DOHH2 (cell line): ENCODE measurements around the gene CD160.

Experiments used
- H3F3A ChIP-seq: fragments of 200-600 bp; sonication (generic), shearing (Covaris generic); 2 replicates; pipeline ENCODE4 v1.6.0; 2016; ENCODE audit warnings: antibody characterized with exemption, mild to moderate bottlenecking; ENCODE audit not compliant: control insufficient read depth, insufficient read depth
- H3K27ac ChIP-seq: fragments of 200-600 bp; sonication (generic); 2 replicates; pipeline ENCODE4 v1.5.1; 2014; ENCODE audit warnings: low read depth, mild to moderate bottlenecking, low read length, moderate library complexity
- H3K27me3 ChIP-seq: fragments of 200-600 bp; sonication (generic); 2 replicates; pipeline ENCODE4 v1.6.1; 2014; ENCODE audit warnings: mild to moderate bottlenecking, low read length, mixed read lengths; ENCODE audit not compliant: control insufficient read depth
- H3K36me3 ChIP-seq: fragments of 200-600 bp; sonication (generic); 2 replicates; pipeline ENCODE4 v1.6.1; 2014; ENCODE audit warnings: mild to moderate bottlenecking, low read length, moderate library complexity, mixed read lengths; ENCODE audit not compliant: control insufficient read depth
- H3K4me1 ChIP-seq: fragments of 200-600 bp; sonication (generic); 2 replicates; pipeline ENCODE4 v1.6.1; 2014; ENCODE audit warnings: mild to moderate bottlenecking, low read length, mixed read lengths; ENCODE audit not compliant: control insufficient read depth
- H3K4me2 ChIP-seq: fragments of 200-600 bp; sonication (generic); 2 replicates; pipeline ENCODE4 v1.6.0; 2014; ENCODE audit warnings: mild to moderate bottlenecking, low read length, moderate library complexity
- H3K4me3 ChIP-seq: fragments of 200-600 bp; sonication (generic); 2 replicates; pipeline ENCODE4 v1.5.1; 2014; ENCODE audit warnings: mild to moderate bottlenecking, low read length, mixed read lengths
- H3K79me2 ChIP-seq: fragments of 200-600 bp; sonication (generic); 2 replicates; pipeline ENCODE4 v1.6.1; 2014; ENCODE audit warnings: mild to moderate bottlenecking, low read length, mixed read lengths; ENCODE audit not compliant: control insufficient read depth
- H3K9me2 ChIP-seq: fragments of 200-600 bp; sonication (generic); replicated peaks from 2 replicates; pipeline ENCODE4 v1.6.1; 2014; ENCODE audit warnings: mild to moderate bottlenecking, low read length, mixed read lengths; ENCODE audit not compliant: control insufficient read depth
- H3K9me3 ChIP-seq: fragments of 200-600 bp; sonication (generic); 2 replicates; pipeline ENCODE4 v1.6.1; 2014; ENCODE audit warnings: antibody characterized with exemption, low read length, mixed read lengths; ENCODE audit not compliant: control insufficient read depth, insufficient read depth
- H4K20me1 ChIP-seq: fragments of 200-600 bp; sonication (generic); 2 replicates; pipeline ENCODE4 v1.6.0; 2014; ENCODE audit warnings: low read depth, mild to moderate bottlenecking, antibody characterized with exemption, low read length, moderate library complexity; ENCODE audit not compliant: control insufficient read depth, insufficient read depth
- CTCF ChIP-seq: fragments of 200-600 bp; sonication (generic); IDR thresholded peaks from one replicate; pipeline ENCODE4 v1.5.1; 2014; ENCODE audit warnings: antibody characterized with exemption, mild to moderate bottlenecking, low read depth, low read length; ENCODE audit not compliant: poor library complexity, severe bottlenecking
- EZH2phosphoT487 ChIP-seq: fragments of 200-600 bp; sonication (generic); IDR thresholded peaks from 2 replicates; pipeline ENCODE4 v1.6.1; 2017; ENCODE audit warnings: borderline replicate concordance, mild to moderate bottlenecking, antibody characterized with exemption, low read length, moderate library complexity, mixed read lengths

The CD160 gene

GRCh38 chr1:145747398-145748247, 28.3 kb downstream of the CD160 start:
- Histone ChIP-seq H4K20me1 (no peaks in the 10 kb centered on the region), H3K9me3 (no peaks in the 10 kb centered on the region), H3K4me1 (no peaks in the 10 kb centered on the region), H3K4me3 (no peak overlapping the region), H3K4me2 (no peak overlapping the region), H3K36me3 (peaks cover 55% of the 10 kb centered on the region), H3F3A (no peaks in the 10 kb centered on the region), H3K27me3 (no peaks in the 10 kb centered on the region), H3K27ac (no peak overlapping the region), H3K9me2 (no peaks in the 10 kb centered on the region), H3K79me2 (no peaks in the 10 kb centered on the region)
- TF ChIP-seq EZH2phosphoT487 (no peak), CTCF (no peak)

GRCh38 chr1:145750426-145750825, 31.1 kb downstream of the CD160 start:
- TF ChIP-seq CTCF: no peak
- TF ChIP-seq EZH2phosphoT487: no peak
- no peaks in the 10 kb centered on the region for H3K27me3 ChIP-seq
- H3K27ac ChIP-seq: no peak overlapping the region
- peaks cover 48% of the 10 kb centered on the region for H3K36me3 ChIP-seq
- H3K9me2 ChIP-seq: no peaks in the 10 kb centered on the region
- no peaks in the 10 kb centered on the region for H4K20me1 ChIP-seq
- no peaks in the 10 kb centered on the region for H3F3A ChIP-seq
- no peaks in the 10 kb centered on the region for H3K4me1 ChIP-seq
- no peaks in the 10 kb centered on the region for H3K9me3 ChIP-seq
- H3K79me2 ChIP-seq: no peaks in the 10 kb centered on the region
- no peak overlapping the region for H3K4me2 ChIP-seq
- no peak overlapping the region for H3K4me3 ChIP-seq

- no peaks in the 10 kb centered on the region for H3K9me3 ChIP-seq
- H3K27me3 ChIP-seq: no peaks in the 10 kb centered on the region
- no peaks in the 10 kb centered on the region for H3K9me2 ChIP-seq
- no peaks in the 10 kb centered on the region for H3F3A ChIP-seq
- no peaks in the 10 kb centered on the region for H3K4me1 ChIP-seq
- peaks cover 44% of the 10 kb centered on the region for H3K36me3 ChIP-seq
- H3K4me2 ChIP-seq: no peak overlapping the region
- no peaks in the 10 kb centered on the region for H4K20me1 ChIP-seq
- no peaks in the 10 kb centered on the region for H3K79me2 ChIP-seq
- no peak for TF ChIP-seq CTCF
- no peak for TF ChIP-seq EZH2phosphoT487
- no peak overlapping the region for H3K27ac ChIP-seq
- no peak overlapping the region for H3K4me3 ChIP-seq
Observed at GRCh38 chr1:145751491-145752037, 32.3 kb downstream of the CD160 start.
